Hepatocyte (in vitro differentiated cells): ENCODE results near the gene TOR1B. TPM values are rescaled to one million over a fixed set of nuclear protein-coding genes. Genes with fewer than 3 reads are reported as not detected.
A peak's percentile ranks its signal among the peaks of the same experiment; 100 is the strongest.
"Not testable (repeated sequence)": the region's sequence is repeated elsewhere in the genome, so short reads cannot be mapped to it uniquely, and the experiment has no call there.

Experiments used
- DNase-seq: peaks from one replicate; pipeline ENCODE4 v3.0.0-alpha.2; 2016; ENCODE audit warnings: low spot score
- H2AFZ ChIP-seq: fragments of 200-600 bp; sonication (generic); 2 replicates; pipeline ENCODE4 v1.6.0; 2016; ENCODE audit warnings: antibody characterized with exemption, mild to moderate bottlenecking
- H3K27ac ChIP-seq: fragments of 200-600 bp; sonication (generic); 2 replicates; pipeline ENCODE4 v1.5.1; 2016; ENCODE audit warnings: mild to moderate bottlenecking
- H3K27me3 ChIP-seq: fragments of 200-600 bp; sonication (generic); 2 replicates; pipeline ENCODE4 v1.6.1; 2016
- H3K36me3 ChIP-seq: fragments of 200-600 bp; sonication (generic); replicated peaks from 2 replicates; pipeline ENCODE4 v1.5.1; 2016; ENCODE audit warnings: low read depth; ENCODE audit not compliant: insufficient read depth
- H3K4me1 ChIP-seq: fragments of 200-600 bp; sonication (generic); 2 replicates; pipeline ENCODE4 v1.5.1; 2016; ENCODE audit warnings: mild to moderate bottlenecking, moderate library complexity; ENCODE audit not compliant: insufficient read depth
- H3K4me2 ChIP-seq: fragments of 200-600 bp; sonication (generic); 2 replicates; pipeline ENCODE4 v1.6.0; 2016
- H3K4me3 ChIP-seq: fragments of 200-600 bp; sonication (generic); 2 replicates; pipeline ENCODE4 v1.5.1; 2016; ENCODE audit warnings: mild to moderate bottlenecking
- H3K79me2 ChIP-seq: fragments of 200-600 bp; sonication (generic); 2 replicates; pipeline ENCODE4 v1.6.0; 2017; ENCODE audit warnings: mild to moderate bottlenecking
- H3K9me2 ChIP-seq: fragments of 200-600 bp; sonication (generic); replicated peaks from 2 replicates; pipeline ENCODE4 v1.6.0; 2017; ENCODE audit warnings: mild to moderate bottlenecking; ENCODE audit not compliant: insufficient read depth
- H3K9me3 ChIP-seq: fragments of 200-600 bp; sonication (generic); 2 replicates; pipeline ENCODE4 v1.5.1; 2016; ENCODE audit warnings: low read depth, mild to moderate bottlenecking
- H4K20me1 ChIP-seq: fragments of 200-600 bp; sonication (generic); 2 replicates; pipeline ENCODE4 v1.6.0; 2016; ENCODE audit warnings: mild to moderate bottlenecking; ENCODE audit not compliant: insufficient read depth, poor library complexity, severe bottlenecking
- CTCF ChIP-seq: fragments of 200-600 bp; sonication (generic); IDR thresholded peaks from 2 replicates; pipeline ENCODE4 v1.5.1; 2016; ENCODE audit warnings: antibody characterized with exemption, mild to moderate bottlenecking; ENCODE audit not compliant: poor library complexity
- EZH2 ChIP-seq: fragments of 200-600 bp; sonication (generic); IDR thresholded peaks from 2 replicates; pipeline ENCODE4 v1.6.1; 2016; ENCODE audit warnings: antibody characterized with exemption, mild to moderate bottlenecking, borderline replicate concordance
- EZH2phosphoT487 ChIP-seq: fragments of 200-600 bp; sonication (generic); IDR thresholded peaks from one replicate; pipeline ENCODE4 v1.6.1; 2018; ENCODE audit warnings: antibody characterized with exemption, mild to moderate bottlenecking, low read depth, moderate library complexity; ENCODE audit not compliant: unreplicated experiment, severe bottlenecking
- WGBS: methylation state at CpG from one replicate; pipeline ENCODE4 v1.1.6; 2016; ENCODE audit warnings: low lambda C conversion rate; ENCODE audit errors: missing lambda C conversion rate; 5-methylcytosine and 5-hydroxymethylcytosine counted together
- polyA plus RNA-seq: library from polyadenylated mRNA; unstranded; fragments of >200 nt; fragmentation: Nextera tagmentation; extraction: Ambion mirVana; gene quantifications from 2 replicates; pipeline ENCODE4 v1.2.1, GENCODE V29; 2016
- total RNA-seq: library from RNA; depleted of rRNA; stranded (reverse); fragments of >200 nt; gene quantifications from 2 replicates; pipeline ENCODE4 v1.2.3, GENCODE V29; 2014

TOR1B gene
- total and polyA plus RNA-seq, 2 experiments from 2014 or later: 11.5 to 28.1 TPM

- no peaks in the 10 kb centered on the region for H3K9me3 ChIP-seq
- no peak for DNase-seq
- no peak overlapping the region for H3K27ac ChIP-seq
- H4K20me1 ChIP-seq: no peaks in the 10 kb centered on the region
- no peak overlapping the region for H2AFZ ChIP-seq
- TF ChIP-seq CTCF (no peak), EZH2phosphoT487 (no peak), EZH2 (no peak)
- H3K27me3 ChIP-seq: no peaks in the 10 kb centered on the region
- WGBS: 94% methylated on average over 4 of the region's 4 CpGs
- H3K9me2 ChIP-seq: no peaks in the 10 kb centered on the region
- no peak overlapping the region for H3K4me3 ChIP-seq
- no peaks in the 10 kb centered on the region for H3K36me3 ChIP-seq
- no peaks in the 10 kb centered on the region for H3K79me2 ChIP-seq
- H3K4me1 ChIP-seq: peaks cover 19% of the 10 kb centered on the region
- H3K4me2 ChIP-seq: no peak overlapping the region
Measured at GRCh38 chr9:129759319-129759718, 43.7 kb upstream of the TOR1B start.

- no peaks in the 10 kb centered on the region for H3K27me3 ChIP-seq
- H3K4me3 ChIP-seq: no peak overlapping the region
- TF ChIP-seq EZH2 (no peak), CTCF (no peak), EZH2phosphoT487 (no peak)
- no peaks in the 10 kb centered on the region for H3K9me2 ChIP-seq
- no peaks in the 10 kb centered on the region for H3K36me3 ChIP-seq
- DNase-seq: no peak
- peaks cover 19% of the 10 kb centered on the region for H3K4me1 ChIP-seq
- H2AFZ ChIP-seq: no peak overlapping the region
- H3K27ac ChIP-seq: no peak overlapping the region
- no peaks in the 10 kb centered on the region for H3K9me3 ChIP-seq
- 80% methylated on average over 13 of the region's 13 CpGs for WGBS
- no peak overlapping the region for H3K4me2 ChIP-seq
- H4K20me1 ChIP-seq: no peaks in the 10 kb centered on the region
- H3K79me2 ChIP-seq: no peaks in the 10 kb centered on the region
Measured at GRCh38 chr9:129759804-129760502, 43.0 kb upstream of the TOR1B start.

- not testable (repeated sequence) for H3K27me3 ChIP-seq, H3K9me2 ChIP-seq, H4K20me1 ChIP-seq, H3K9me3 ChIP-seq, H3K4me2 ChIP-seq, DNase-seq, H3K36me3 ChIP-seq, H3K4me3 ChIP-seq, H3K79me2 ChIP-seq, H2AFZ ChIP-seq
- Histone ChIP-seq H3K27ac (peak overlapping the region; percentile 84), H3K4me1 (peaks cover 19% of the 10 kb centered on the region)
- 98% methylated on average over 7 of the region's 7 CpGs for WGBS
Measured at GRCh38 chr9:129760784-129761183, 42.2 kb upstream of the TOR1B start.

GRCh38 chr9:129761293-129761900 lies 41.6 kb upstream of the TOR1B start:
- Histone ChIP-seq H3K4me2 (peak overlapping the region; percentile 55), H2AFZ (peak overlapping the region; percentile 23)
- no peak for DNase-seq

More at GRCh38 chr9:129761293-129761900, 41.6 kb upstream of the TOR1B start:
- Histone ChIP-seq H3K27me3 (no peaks in the 10 kb centered on the region), H3K36me3 (no peaks in the 10 kb centered on the region), H3K79me2 (no peaks in the 10 kb centered on the region), H3K9me2 (no peaks in the 10 kb centered on the region), H3K4me1 (peaks cover 19% of the 10 kb centered on the region), H4K20me1 (no peaks in the 10 kb centered on the region), H3K27ac (peak overlapping the region; percentile 84), H3K9me3 (no peaks in the 10 kb centered on the region), H3K4me3 (no peak overlapping the region)
- WGBS: 61% methylated on average over 11 of the region's 11 CpGs
- no peak for TF ChIP-seq EZH2
- TF ChIP-seq CTCF: no peak
- TF ChIP-seq EZH2phosphoT487: no peak
